H9 (cell line): ENCODE measurements around the gene NKIRAS2. TPM values are rescaled to one million over a fixed set of nuclear protein-coding genes. Genes with fewer than 3 reads are reported as not detected.

Experiments
- DNase-seq: peaks from one replicate; pipeline ENCODE4 v3.0.0-alpha.2; 2017
- H2AFZ ChIP-seq: one replicate; pipeline ENCODE4 v1.6.1; 2013; ENCODE audit warnings: mild to moderate bottlenecking, low read length, control low read depth, moderate library complexity
- H2AK5ac ChIP-seq: 2 replicates; pipeline ENCODE4 v1.6.1; 2013; ENCODE audit warnings: low read length, control low read depth, mixed read lengths; ENCODE audit not compliant: insufficient read length
- H2BK120ac ChIP-seq: one replicate; pipeline ENCODE4 v1.6.1; 2013; ENCODE audit warnings: low read depth, mild to moderate bottlenecking, low read length, control low read depth, inconsistent platforms; ENCODE audit not compliant: poor library complexity, severe bottlenecking
- H2BK12ac ChIP-seq: 2 replicates; pipeline ENCODE4 v1.6.1; 2013; ENCODE audit warnings: low read length, control low read depth, mixed read lengths, low read depth; ENCODE audit not compliant: insufficient read length
- H2BK15ac ChIP-seq: 2 replicates; pipeline ENCODE4 v1.6.1; 2013; ENCODE audit warnings: low read depth, low read length, control low read depth
- H2BK20ac ChIP-seq: one replicate; pipeline ENCODE4 v1.6.1; 2013; ENCODE audit warnings: low read depth, mild to moderate bottlenecking, low read length, control low read depth, inconsistent platforms; ENCODE audit not compliant: poor library complexity, severe bottlenecking
- H2BK5ac ChIP-seq: 2 replicates; pipeline ENCODE4 v1.6.1; 2013; ENCODE audit warnings: low read length, control low read depth, mixed read lengths; ENCODE audit not compliant: insufficient read length
- H3K14ac ChIP-seq: 2 replicates; pipeline ENCODE4 v1.6.1; 2013; ENCODE audit warnings: low read length, control low read depth; ENCODE audit not compliant: insufficient read depth
- H3K18ac ChIP-seq: 2 replicates; pipeline ENCODE4 v1.6.1; 2013; ENCODE audit warnings: low read depth, mild to moderate bottlenecking, mixed read lengths, low read length, control low read depth; ENCODE audit not compliant: insufficient read length
- H3K23ac ChIP-seq: 2 replicates; pipeline ENCODE4 v1.6.1; 2013; ENCODE audit warnings: low read length, control low read depth, mixed read lengths, low read depth; ENCODE audit not compliant: insufficient read length
- H3K23me2 ChIP-seq: 2 replicates; pipeline ENCODE4 v1.6.1; 2013; ENCODE audit warnings: low read depth, mild to moderate bottlenecking, mixed read lengths, low read length, control low read depth; ENCODE audit not compliant: insufficient read length, poor library complexity, severe bottlenecking
- H3K27ac ChIP-seq: 2 replicates; pipeline ENCODE4 v1.5.1; 2013; ENCODE audit warnings: low read length, control low read depth, mixed read lengths, low read depth; ENCODE audit not compliant: insufficient read length
- H3K27me3 ChIP-seq: 2 replicates; pipeline ENCODE4 v1.6.1; 2013; ENCODE audit warnings: low read length, control low read depth, inconsistent platforms; ENCODE audit not compliant: insufficient read depth
- H3K4ac ChIP-seq: 2 replicates; pipeline ENCODE4 v1.6.1; 2013; ENCODE audit warnings: low read depth, mild to moderate bottlenecking, control low read depth, inconsistent platforms, low read length, moderate library complexity
- H3K4me1 ChIP-seq: 2 replicates; pipeline ENCODE4 v1.6.1; 2013; ENCODE audit warnings: low read length, control low read depth, inconsistent platforms; ENCODE audit not compliant: insufficient read depth
- H3K4me2 ChIP-seq: 2 replicates; pipeline ENCODE4 v1.6.1; 2013; ENCODE audit warnings: low read length, control low read depth, mixed read lengths; ENCODE audit not compliant: insufficient read length, insufficient read depth
- H3K56ac ChIP-seq: 2 replicates; pipeline ENCODE4 v1.6.1; 2013; ENCODE audit warnings: low read depth, mild to moderate bottlenecking, mixed read lengths, low read length, control low read depth; ENCODE audit not compliant: insufficient read length
- H3K79me1 ChIP-seq: 2 replicates; pipeline ENCODE4 v1.6.1; 2013; ENCODE audit warnings: low read depth, mild to moderate bottlenecking, moderate library complexity, low read length, control low read depth, inconsistent platforms; ENCODE audit not compliant: insufficient read depth, poor library complexity, severe bottlenecking
- H3K79me2 ChIP-seq: 2 replicates; pipeline ENCODE4 v1.6.1; 2013; ENCODE audit warnings: low read length, control low read depth, inconsistent platforms; ENCODE audit not compliant: insufficient read depth
- H3K9ac ChIP-seq: 2 replicates; pipeline ENCODE4 v1.6.1; 2013; ENCODE audit warnings: low read length, control low read depth, mixed read lengths; ENCODE audit not compliant: insufficient read length; ENCODE audit errors: extremely low read depth
- H3K9me3 ChIP-seq: one replicate; pipeline ENCODE4 v1.6.1; 2013; ENCODE audit warnings: low read depth, low read length, inconsistent platforms; ENCODE audit not compliant: control insufficient read depth
- H3T11ph ChIP-seq: one replicate; pipeline ENCODE4 v1.6.1; 2013; ENCODE audit warnings: mild to moderate bottlenecking, low read length, control low read depth, inconsistent platforms
- H4K20me1 ChIP-seq: one replicate; pipeline ENCODE4 v1.6.1; 2013; ENCODE audit not compliant: control insufficient read depth, insufficient read length, insufficient read depth
- H4K5ac ChIP-seq: 2 replicates; pipeline ENCODE4 v1.6.1; 2013; ENCODE audit warnings: low read depth, mild to moderate bottlenecking, mixed read lengths, low read length, control low read depth; ENCODE audit not compliant: insufficient read length
- H4K8ac ChIP-seq: replicated peaks from 2 replicates; pipeline ENCODE4 v1.6.1; 2013; ENCODE audit warnings: low read length, control low read depth, mixed read lengths, low read depth; ENCODE audit not compliant: insufficient read length
- H4K91ac ChIP-seq: 2 replicates; pipeline ENCODE4 v1.6.1; 2013; ENCODE audit warnings: low read depth, mild to moderate bottlenecking, moderate library complexity, mixed read lengths, low read length, control low read depth; ENCODE audit not compliant: insufficient read length
- H3K27ac Mint-ChIP-seq, 3 experiments: 2 replicates in 2 of 3; 3 replicates in 1 of 3; pipeline ENCODE4 v1.8.0; 2020 to 2021; ENCODE audit warnings: mixed read lengths in 3 of 3, mild to moderate bottlenecking in 1 of 3, moderate library complexity in 1 of 3
- H3K27me3 Mint-ChIP-seq: 2 replicates; pipeline ENCODE4 v1.8.0; 2021; ENCODE audit warnings: low read depth, mild to moderate bottlenecking, moderate library complexity, mixed read lengths
- H3K36me3 Mint-ChIP-seq, 3 experiments: 2 replicates in 2 of 3; 3 replicates in 1 of 3; pipeline ENCODE4 v1.8.0; 2020 to 2021; ENCODE audit warnings: low read depth in 3 of 3, mixed read lengths in 3 of 3; ENCODE audit not compliant: insufficient read depth in 1 of 3
- H3K4me1 Mint-ChIP-seq, 2 experiments: 2 replicates each; pipeline ENCODE4 v1.8.0; 2020; ENCODE audit warnings: mixed read lengths in 2 of 2
- H3K4me3 Mint-ChIP-seq, 2 experiments: 2 replicates in 1 of 2; 3 replicates in 1 of 2; pipeline ENCODE4 v1.8.0; 2020 to 2021; ENCODE audit warnings: mild to moderate bottlenecking in 2 of 2, mixed read lengths in 2 of 2, moderate library complexity in 1 of 2
- H3K9me3 Mint-ChIP-seq, 2 experiments: 2 replicates in 1 of 2; 3 replicates in 1 of 2; pipeline ENCODE4 v1.8.0; 2020; ENCODE audit warnings: mild to moderate bottlenecking in 2 of 2, mixed read lengths in 2 of 2, moderate library complexity in 1 of 2
- CTCF ChIP-seq: fragments of 200-600 bp; sonication (generic); conservative IDR thresholded peaks from 3 replicates; pipeline ENCODE4 v1.8.0; 2021; ENCODE audit warnings: antibody characterized with exemption, mild to moderate bottlenecking
- WGBS: extraction: QIAGEN DNeasy Blood & Tissue Kit; methylation state at CpG from one replicate; pipeline ENCODE4 v1.1.7; 2013; ENCODE audit warnings: missing lambda C conversion rate, low lambda C conversion rate, mixed read lengths; ENCODE audit not compliant: insufficient read length; ENCODE audit errors: extremely low coverage; 5-methylcytosine and 5-hydroxymethylcytosine counted together
- total RNA-seq: library from RNA; stranded (reverse); gene quantifications from 2 replicates; pipeline ENCODE4 v1.2.1, GENCODE V29; 2021

The NKIRAS2 gene
- total RNA-seq, 1 experiment from 2014 or later, result 37.1 TPM

- no peak for TF ChIP-seq CTCF
- no peaks in the 10 kb centered on the region for H3K4me1 ChIP-seq
- no peaks in the 10 kb centered on the region for H3K27me3 ChIP-seq
- no peak overlapping the region for H2BK12ac ChIP-seq
- no peak for DNase-seq
- H3K27ac ChIP-seq, result no peak overlapping the region
- H3K14ac ChIP-seq, result no peak overlapping the region
- no peaks in the 10 kb centered on the region for H3K79me2 ChIP-seq
- no peak overlapping the region for H3T11ph ChIP-seq
- no peaks in the 10 kb centered on the region for H3K27me3 Mint-ChIP-seq
- H2BK15ac ChIP-seq, result no peak overlapping the region
- no peaks in the 10 kb centered on the region for H3K9me3 Mint-ChIP-seq
- no peaks in the 10 kb centered on the region for H3K79me1 ChIP-seq
- H3K56ac ChIP-seq, result no peak overlapping the region
- no peak overlapping the region for H2AFZ ChIP-seq
- no peak overlapping the region for H3K4ac ChIP-seq
- no peak overlapping the region for H3K9ac ChIP-seq
- no peaks in the 10 kb centered on the region for H3K4me1 Mint-ChIP-seq
- H4K91ac ChIP-seq, result no peak overlapping the region
- H2AK5ac ChIP-seq, result no peak overlapping the region
- no peak overlapping the region for H3K4me2 ChIP-seq
- no peak overlapping the region for H3K27ac Mint-ChIP-seq
- no peak overlapping the region for H2BK120ac ChIP-seq
- no peak overlapping the region for H4K8ac ChIP-seq
- H2BK5ac ChIP-seq, result no peak overlapping the region
- peaks cover 62 to 93% (median 90%) of the 10 kb centered on the region in 3 experiments for H3K36me3 Mint-ChIP-seq
- H4K5ac ChIP-seq, result no peak overlapping the region
- no peaks in the 10 kb centered on the region for H4K20me1 ChIP-seq
- H2BK20ac ChIP-seq, result no peak overlapping the region
- WGBS, result no CpG with 5 or more reads among the region's 14 CpGs
- no peak overlapping the region for H3K23ac ChIP-seq
- no peak overlapping the region; a peak in 1 of 5 replicates for H3K4me3 Mint-ChIP-seq
- no peak overlapping the region for H3K18ac ChIP-seq
- no peaks in the 10 kb centered on the region for H3K23me2 ChIP-seq
- no peaks in the 10 kb centered on the region for H3K9me3 ChIP-seq
Observed at GRCh38 chr17:41982026-41982760, 37.7 kb upstream of the NKIRAS2 start.
